Measurements from ENCODE around the gene MATK. TPM values are rescaled to one million over a fixed set of nuclear protein-coding genes. Genes with fewer than 3 reads are reported as not detected.
A peak's percentile ranks its signal among the peaks of the same experiment; 100 is the strongest.

MATK gene
- total RNA-seq, 1 experiment from 2014 or later, result 0.29 TPM

DNA sequence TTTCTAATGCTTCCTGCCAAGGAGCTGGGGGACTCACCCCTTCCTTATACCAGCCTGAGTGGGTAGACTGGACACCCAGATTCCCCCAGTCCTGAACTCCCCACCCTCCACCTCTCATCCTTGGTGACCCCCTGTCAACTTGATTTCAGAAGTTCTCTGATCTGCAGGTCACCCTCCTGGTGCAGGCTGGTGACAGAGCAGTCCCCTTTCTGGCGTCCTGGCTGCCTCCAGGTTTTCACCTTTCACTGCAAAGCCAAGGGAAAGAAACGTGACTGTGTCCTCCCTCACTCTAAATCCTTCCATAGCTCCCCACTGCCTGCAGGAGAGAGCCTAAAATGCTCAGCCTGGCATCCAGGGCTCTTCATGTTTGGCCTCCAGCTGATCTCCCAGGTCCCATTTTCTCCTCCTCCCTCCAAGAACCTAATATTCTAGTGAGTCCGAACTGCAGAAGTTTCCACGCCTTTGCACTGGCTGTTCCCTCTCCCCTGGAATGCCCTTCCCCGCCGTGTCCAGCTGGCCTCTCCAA is 4.1 kb upstream of the MATK start:
- intact Hi-C loops (cut with micrococcal nuclease; ENCODE audit: unreplicated experiment), result no loop called here
- ChIA-PET CTCF (interaction anchor here (0.7 kb wide), 1 partner anchor 27 kb away, joined by 4 read pairs; no protein-coding TSS in a partner anchor), POLR2A (no interaction called here)
- no peak overlapping the region for H3K4me3 ChIP-seq (ENCODE audit: low read depth, low read length)
- H3K27me3 ChIP-seq (replicated peaks; ENCODE audit: control insufficient read depth, insufficient read depth, low read length), result no peaks in the 10 kb centered on the region
- no peaks in the 10 kb centered on the region for H3K9me3 ChIP-seq
- no peaks in the 10 kb centered on the region for H3K9me3 Mint-ChIP-seq (ENCODE audit: unreplicated experiment)
- H3K4me3 Mint-ChIP-seq (ENCODE audit: unreplicated experiment), result no peak overlapping the region
- H3K4me1 ChIP-seq, result no peaks in the 10 kb centered on the region
- TF ChIP-seq, protein P1, sequence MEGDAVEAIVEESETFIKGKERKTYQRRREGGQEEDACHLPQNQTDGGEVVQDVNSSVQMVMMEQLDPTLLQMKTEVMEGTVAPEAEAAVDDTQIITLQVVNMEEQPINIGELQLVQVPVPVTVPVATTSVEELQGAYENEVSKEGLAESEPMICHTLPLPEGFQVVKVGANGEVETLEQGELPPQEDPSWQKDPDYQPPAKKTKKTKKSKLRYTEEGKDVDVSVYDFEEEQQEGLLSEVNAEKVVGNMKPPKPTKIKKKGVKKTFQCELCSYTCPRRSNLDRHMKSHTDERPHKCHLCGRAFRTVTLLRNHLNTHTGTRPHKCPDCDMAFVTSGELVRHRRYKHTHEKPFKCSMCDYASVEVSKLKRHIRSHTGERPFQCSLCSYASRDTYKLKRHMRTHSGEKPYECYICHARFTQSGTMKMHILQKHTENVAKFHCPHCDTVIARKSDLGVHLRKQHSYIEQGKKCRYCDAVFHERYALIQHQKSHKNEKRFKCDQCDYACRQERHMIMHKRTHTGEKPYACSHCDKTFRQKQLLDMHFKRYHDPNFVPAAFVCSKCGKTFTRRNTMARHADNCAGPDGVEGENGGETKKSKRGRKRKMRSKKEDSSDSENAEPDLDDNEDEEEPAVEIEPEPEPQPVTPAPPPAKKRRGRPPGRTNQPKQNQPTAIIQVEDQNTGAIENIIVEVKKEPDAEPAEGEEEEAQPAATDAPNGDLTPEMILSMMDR (IDR thresholded peaks at IDR 0.05; ENCODE audit: insufficient read depth in 1 of 2, low read depth in 1 of 2, low read length in 1 of 2, severe bottlenecking in 1 of 2, unreplicated experiment in 1 of 2), result no peak
- DNase-seq, result no peak
- BruUV-seq (replicated peaks), result no TSS peak
- H3K36me3 Mint-ChIP-seq (ENCODE audit: insufficient read depth, unreplicated experiment), result no peaks in the 10 kb centered on the region
- peaks cover 6% of the 10 kb centered on the region for H3K27me3 Mint-ChIP-seq (ENCODE audit: insufficient read depth, unreplicated experiment)
- H3K27ac Mint-ChIP-seq (ENCODE audit: unreplicated experiment), result no peak overlapping the region
- no peaks in the 10 kb centered on the region for H3K4me1 Mint-ChIP-seq (ENCODE audit: low read depth, unreplicated experiment)
- no peaks in the 10 kb centered on the region for H3K36me3 ChIP-seq (ENCODE audit: control insufficient read depth, insufficient read depth, low read length)

- no peaks in the 10 kb centered on the region for H3K9me3 ChIP-seq
- DNase-seq, result no peak
- H3K27ac Mint-ChIP-seq (ENCODE audit: unreplicated experiment), result no peak overlapping the region
- no peaks in the 10 kb centered on the region for H3K27me3 ChIP-seq (replicated peaks; ENCODE audit: control insufficient read depth, insufficient read depth, low read length)
- peaks cover 6% of the 10 kb centered on the region for H3K27me3 Mint-ChIP-seq (ENCODE audit: insufficient read depth, unreplicated experiment)
- H3K36me3 ChIP-seq (ENCODE audit: control insufficient read depth, insufficient read depth, low read length), result no peaks in the 10 kb centered on the region
- H3K9me3 Mint-ChIP-seq (ENCODE audit: unreplicated experiment), result no peaks in the 10 kb centered on the region
- no peaks in the 10 kb centered on the region for H3K4me1 ChIP-seq
- TF ChIP-seq, protein P1 (IDR thresholded peaks at IDR 0.05; ENCODE audit: insufficient read depth in 1 of 2, low read depth in 1 of 2, low read length in 1 of 2, severe bottlenecking in 1 of 2, unreplicated experiment in 1 of 2), result no peak
- BruUV-seq (replicated peaks), result no TSS peak
- CTCF ChIA-PET, result interaction anchor here (0.7 kb wide), 2 partner anchors 28 to 33 kb away, joined by 3 to 4 read pairs; no protein-coding TSS in a partner anchor
- H3K4me3 ChIP-seq (ENCODE audit: low read depth, low read length), result no peak overlapping the region
- POLR2A ChIA-PET, result no interaction called here
- no peaks in the 10 kb centered on the region for H3K4me1 Mint-ChIP-seq (ENCODE audit: low read depth, unreplicated experiment)
- no peaks in the 10 kb centered on the region for H3K36me3 Mint-ChIP-seq (ENCODE audit: insufficient read depth, unreplicated experiment)
- intact Hi-C loops (cut with micrococcal nuclease; ENCODE audit: unreplicated experiment), result no loop called here
- no peak overlapping the region for H3K4me3 Mint-ChIP-seq (ENCODE audit: unreplicated experiment)
These were observed 3.0 kb upstream of the MATK start for GRCh38 chr19:3788996-3789778.

DNA sequence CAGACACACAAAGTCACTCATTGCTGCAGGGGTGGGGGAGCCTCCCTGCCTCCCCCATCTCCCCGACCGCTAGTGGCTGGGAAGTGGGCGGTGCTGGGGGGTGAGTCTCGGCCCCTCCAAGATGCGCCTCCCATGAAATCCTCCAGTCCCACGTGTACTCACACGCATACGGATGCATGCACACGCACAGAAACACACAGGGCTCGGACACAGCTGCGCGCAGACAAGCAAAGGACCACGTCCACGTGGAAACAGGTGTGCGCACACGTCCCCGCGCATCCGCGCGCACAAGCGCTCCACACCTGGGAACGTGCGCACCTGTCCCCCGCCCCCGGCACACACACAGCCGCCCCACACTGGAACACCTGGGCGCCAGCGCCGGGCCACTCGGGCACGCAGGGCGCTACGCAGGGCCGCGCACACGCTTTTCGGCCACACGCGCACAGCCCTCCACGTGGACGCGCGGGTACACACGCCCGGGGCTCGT is 687 bp downstream of the MATK start:
- Histone ChIP-seq H3K36me3 (ENCODE audit: control insufficient read depth, insufficient read depth, low read length) (no peaks in the 10 kb centered on the region), H3K4me1 (no peaks in the 10 kb centered on the region), H3K9me3 (peaks cover 19% of the 10 kb centered on the region; the same call in 1 of the 2 replicates), H3K4me3 (ENCODE audit: low read depth, low read length) (peak overlapping the region; percentile 34), H3K27me3 (replicated peaks; ENCODE audit: control insufficient read depth, insufficient read depth, low read length) (no peaks in the 10 kb centered on the region)
- TF ChIP-seq, protein P1 (IDR thresholded peaks at IDR 0.05; ENCODE audit: insufficient read depth in 1 of 2, low read depth in 1 of 2, low read length in 1 of 2, severe bottlenecking in 1 of 2, unreplicated experiment in 1 of 2), result no peak
- CTCF ChIA-PET, result no interaction called here
- Mint-ChIP-seq H3K27me3 (ENCODE audit: insufficient read depth, unreplicated experiment) (peaks cover under 1% of the 10 kb centered on the region), H3K4me1 (ENCODE audit: low read depth, unreplicated experiment) (no peaks in the 10 kb centered on the region), H3K36me3 (ENCODE audit: insufficient read depth, unreplicated experiment) (no peaks in the 10 kb centered on the region), H3K27ac (ENCODE audit: unreplicated experiment) (no peak overlapping the region), H3K9me3 (ENCODE audit: unreplicated experiment) (peaks cover 11% of the 10 kb centered on the region), H3K4me3 (ENCODE audit: unreplicated experiment) (peak overlapping the region; percentile 22)
- POLR2A ChIA-PET, result no interaction called here
- intact Hi-C loops (cut with micrococcal nuclease; ENCODE audit: unreplicated experiment), result no loop called here
- no TSS peak for BruUV-seq (replicated peaks)
- DNase-seq, result no peak
